Stimulated activated CD4-positive, alpha-beta T cell treated with anti-CD3 and anti-CD28 coated beads, Interleukin-15, amount 100 ng/mL, for 24 hours (primary cell): ENCODE results near the gene RPSA.
"Not testable (repeated sequence)": the region's sequence is repeated elsewhere in the genome, so short reads cannot be mapped to it uniquely, and the experiment has no call there.

ENCODE experiments used
- DNase-seq: peaks from one replicate; pipeline ENCODE4 v3.0.0-alpha.2; 2020

The RPSA gene

DNA sequence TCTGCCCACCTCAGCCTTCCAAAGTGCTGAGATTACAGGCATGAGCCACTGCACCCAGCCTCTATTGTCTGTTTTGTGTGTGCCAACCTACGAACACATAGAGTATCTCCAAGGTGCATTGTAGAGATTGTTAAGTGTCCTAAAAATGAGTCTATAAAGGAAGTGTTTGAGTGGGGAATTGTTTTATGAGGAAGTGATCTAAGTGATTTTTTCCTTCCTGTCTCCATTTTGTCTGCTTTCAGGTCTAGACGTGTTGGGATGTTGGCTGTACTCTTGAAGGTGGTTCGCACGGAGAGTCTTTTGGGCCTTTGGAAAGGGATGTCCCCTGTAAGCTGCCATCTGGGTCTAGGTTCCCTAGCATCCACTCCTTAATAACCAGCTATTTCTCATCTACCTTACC lies 16.3 kb upstream of the RPSA start:
- DNase-seq: no peak

GRCh38 chr3:39396690-39397089 lies 9.8 kb upstream of the RPSA start:
- DNase-seq: no peak

- no peak for DNase-seq
Measured at GRCh38 chr3:39398700-39399099, 7.8 kb upstream of the RPSA start.

- no peak for DNase-seq
Measured at GRCh38 chr3:39401983-39402382, 4.5 kb upstream of the RPSA start.

GRCh38 chr3:39404943-39405686 lies 1.4 kb upstream of the RPSA start:
- no peak for DNase-seq

GRCh38 chr3:39405687-39406367 lies 693 bp upstream of the RPSA start:
- DNase-seq: no peak

- no peak for DNase-seq
Measured at GRCh38 chr3:39407259-39407629, 724 bp downstream of the RPSA start.

- no peak for DNase-seq
Measured at GRCh38 chr3:39407773-39408492, 1.4 kb downstream of the RPSA start.

GRCh38 chr3:39408493-39409372 lies 2.2 kb downstream of the RPSA start:
- DNase-seq: peak; percentile 68

DNA sequence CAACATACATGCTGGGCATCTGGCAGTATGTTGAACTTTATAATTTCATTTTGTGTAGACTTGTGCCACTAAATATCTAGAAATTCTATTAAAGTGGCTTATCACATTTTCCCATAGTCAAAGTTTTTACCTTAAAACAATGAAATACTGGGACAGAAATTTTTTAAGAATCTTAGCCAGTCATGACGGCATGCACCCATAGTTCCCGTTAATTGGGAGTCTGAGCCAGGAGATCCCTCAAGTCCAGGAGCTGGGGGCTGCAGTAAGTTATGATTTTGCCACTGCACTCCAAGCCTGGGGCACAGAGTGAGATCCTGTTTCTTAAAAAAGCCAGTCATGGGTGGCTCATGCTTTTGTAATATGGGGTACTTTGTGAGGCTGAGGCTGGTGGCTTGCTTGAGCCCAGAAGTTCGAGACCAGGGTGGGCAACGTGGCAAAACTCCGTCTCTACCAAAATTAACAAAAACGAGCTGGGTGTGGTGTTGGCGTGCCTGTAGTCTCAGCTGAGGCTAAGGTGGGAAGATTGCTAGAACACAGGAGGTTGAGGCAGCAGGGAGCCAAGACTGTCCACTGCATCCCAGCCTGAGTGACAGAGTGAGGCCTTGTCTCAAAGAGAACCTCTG lies 3.1 kb downstream of the RPSA start:
- DNase-seq: no peak

DNA sequence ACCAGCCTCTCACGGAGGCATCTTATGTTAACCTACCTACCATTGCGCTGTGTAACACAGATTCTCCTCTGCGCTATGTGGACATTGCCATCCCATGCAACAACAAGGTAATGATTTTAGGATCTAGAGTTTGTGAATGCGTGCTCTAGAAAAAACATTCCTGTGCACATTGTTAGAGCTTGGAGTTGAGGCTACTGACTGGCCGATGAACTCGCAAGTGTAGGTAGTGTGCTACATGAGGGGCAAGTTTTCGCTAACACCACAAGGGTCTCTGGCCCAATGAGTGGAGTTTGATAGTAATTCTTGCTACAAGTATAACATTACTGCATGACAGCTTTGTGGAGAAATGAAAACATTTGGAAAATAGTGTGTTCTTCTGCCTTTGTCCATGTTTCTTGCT lies 4.4 kb downstream of the RPSA start:
- no peak for DNase-seq

DNA sequence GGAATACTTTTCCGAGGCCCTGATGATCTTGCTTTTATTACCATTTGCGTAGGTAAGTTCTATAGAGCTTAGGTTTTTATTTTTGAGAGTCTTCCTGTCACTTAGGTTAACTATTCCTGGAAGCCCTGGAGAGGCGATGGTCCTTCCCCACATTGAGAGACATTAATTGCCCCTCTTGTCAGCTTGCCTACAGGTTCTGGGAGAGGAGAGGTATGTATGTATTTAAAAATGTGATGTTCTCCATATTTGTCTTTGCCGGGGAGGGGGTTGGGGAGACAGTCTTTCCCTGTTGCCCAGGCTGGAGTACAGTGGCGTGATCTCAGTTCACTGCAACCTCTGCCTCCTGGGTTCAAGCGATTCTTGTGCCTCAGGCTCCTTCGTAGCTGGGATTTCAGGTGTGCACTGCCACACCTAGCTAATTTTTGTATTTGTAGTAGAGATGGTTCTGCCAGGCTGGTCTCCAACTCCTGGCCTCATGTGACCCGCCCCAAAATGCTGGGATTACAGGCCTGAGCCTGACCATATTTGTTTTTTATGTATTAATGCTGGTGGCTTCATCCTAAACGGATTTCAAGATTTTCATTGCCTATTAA lies 6.2 kb downstream of the RPSA start:
- DNase-seq: no peak

DNA sequence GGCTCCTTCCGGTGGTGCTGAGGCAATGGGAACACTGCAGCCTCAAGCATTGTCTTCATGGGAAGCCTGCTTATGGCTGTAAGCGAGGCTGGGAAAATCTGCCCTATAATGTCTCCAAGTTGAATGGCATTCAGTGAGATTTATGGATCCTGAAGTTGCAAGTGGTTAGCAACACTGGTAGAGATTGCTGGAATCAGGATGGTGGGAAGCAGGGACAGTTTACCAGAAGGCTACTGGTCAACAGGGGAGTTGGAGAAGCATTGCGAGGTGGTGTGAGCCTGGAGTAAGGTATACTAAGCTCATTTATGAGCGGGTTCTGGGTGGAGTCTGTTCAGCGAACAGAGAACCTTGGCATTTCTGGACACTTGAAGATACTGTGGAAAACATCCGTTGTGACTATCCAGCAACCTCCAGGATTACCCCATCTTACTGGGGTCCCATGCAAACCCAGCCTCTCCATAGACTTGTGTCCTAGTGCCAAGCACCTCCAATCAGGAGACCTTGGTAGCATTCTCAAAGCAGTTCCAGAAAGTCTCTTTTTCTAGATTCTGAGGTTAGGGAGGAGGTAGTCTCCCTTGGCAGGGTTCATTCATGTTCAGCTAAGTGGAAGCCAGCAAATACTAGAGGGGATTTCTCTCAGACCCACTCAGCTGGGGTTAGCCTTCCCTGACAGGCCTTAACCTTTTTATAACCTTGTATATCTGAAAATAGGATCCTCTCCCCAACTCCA lies 7.3 kb downstream of the RPSA start:
- no peak for DNase-seq

DNA sequence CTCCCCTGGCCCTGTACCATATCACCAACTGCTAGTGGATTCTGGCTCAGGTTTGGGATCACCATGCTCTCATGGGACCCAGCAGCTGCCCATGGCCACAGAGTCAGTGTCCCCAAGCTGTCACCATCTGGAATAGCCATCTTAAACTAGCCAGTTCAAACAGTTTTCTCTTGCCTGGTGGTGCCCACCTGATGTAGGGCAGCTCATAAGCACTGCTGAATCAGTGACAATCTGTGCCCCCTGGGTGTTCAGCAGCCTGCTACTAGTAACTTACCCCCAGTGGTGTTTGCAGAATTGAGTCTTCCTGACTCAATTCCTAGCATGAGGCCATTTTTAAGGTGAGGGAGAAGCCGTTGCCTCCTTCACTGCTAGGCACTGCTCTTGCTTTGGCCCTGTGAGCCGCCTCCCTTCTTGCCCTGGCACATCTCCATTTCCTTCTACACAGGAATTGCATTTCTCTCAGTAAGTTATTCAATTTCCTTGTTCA lies 7.9 kb downstream of the RPSA start:
- DNase-seq: peak; percentile 38

- DNase-seq: not testable (repeated sequence)
Measured at GRCh38 chr3:39415302-39415701, 8.8 kb downstream of the RPSA start.

- DNase-seq: no peak
Measured at GRCh38 chr3:39415983-39416382, 9.5 kb downstream of the RPSA start.

DNA sequence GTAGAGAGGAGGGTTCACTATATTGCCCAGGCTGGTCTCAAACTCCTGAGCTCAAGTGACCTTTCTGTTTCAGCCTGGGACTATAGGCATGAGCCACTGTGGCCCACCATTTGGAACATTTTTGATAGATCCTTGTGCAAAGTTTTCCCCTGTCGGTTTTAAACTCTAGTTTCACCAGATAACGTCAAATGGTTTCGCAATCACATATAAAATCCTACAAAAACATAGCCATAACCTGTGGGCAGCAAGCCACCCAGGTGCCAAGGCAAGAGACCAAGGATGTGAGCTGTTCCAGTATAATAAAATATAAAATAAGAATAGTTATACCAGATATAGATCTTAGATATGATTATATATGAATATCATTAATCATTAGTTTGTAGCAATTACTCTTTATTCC lies 10.5 kb downstream of the RPSA start:
- not testable (repeated sequence) for DNase-seq

DNA sequence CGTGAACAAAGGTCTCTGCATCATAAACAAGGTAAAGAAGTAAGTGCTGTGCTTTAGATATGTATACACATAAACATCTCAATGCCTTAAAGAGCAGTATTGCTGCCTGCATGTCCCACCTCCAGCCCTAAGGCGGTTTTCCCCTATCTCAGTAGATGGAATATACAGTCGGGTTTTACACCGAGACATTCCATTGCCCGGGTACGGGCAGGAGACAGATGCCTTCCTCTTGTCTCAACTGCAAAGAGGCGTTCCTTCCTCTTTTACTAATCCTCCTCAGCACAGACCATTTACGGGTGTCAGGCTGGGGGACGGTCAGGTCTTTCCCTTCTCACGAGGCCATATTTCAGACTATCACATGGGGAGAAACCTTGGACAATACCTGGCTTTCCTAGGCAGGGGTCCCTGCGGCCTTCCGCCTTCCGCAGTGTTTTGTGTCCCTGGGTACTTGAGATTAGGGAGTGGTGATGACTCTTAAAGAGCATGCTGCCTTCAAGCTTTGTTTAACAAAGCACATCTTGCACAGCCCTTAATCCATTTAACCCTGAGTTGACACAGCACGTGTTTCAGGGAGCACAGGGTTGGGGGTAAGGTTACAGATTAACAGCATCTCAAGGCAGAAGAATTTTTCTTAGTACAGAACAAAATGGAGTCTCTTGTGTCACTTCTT lies 12.2 kb downstream of the RPSA start:
- DNase-seq: not testable (repeated sequence)

GRCh38 chr3:39419742-39420315 lies 13.3 kb downstream of the RPSA start:
- DNase-seq: no peak

GRCh38 chr3:39420543-39420942 lies 14.0 kb downstream of the RPSA start:
- DNase-seq: no peak
